Measurements from ENCODE around the gene GCSAML.
A peak's percentile ranks its signal among the peaks of the same experiment; 100 is the strongest.

Gene GCSAML

GRCh38 chr1:247576514-247576913, 27.6 kb downstream of the GCSAML start:
- Histone ChIP-seq H2AFZ (ENCODE audit: low read depth, low read length, severe bottlenecking) (no peak overlapping the region), H3K9ac (ENCODE audit: low read length) (no peak overlapping the region), H3K9me3 (ENCODE audit: insufficient read depth, low read length) (no peaks in the 10 kb centered on the region), H3K4me3 (ENCODE audit: insufficient read depth, low read length, poor library complexity, severe bottlenecking) (no peak overlapping the region), H3K27ac (ENCODE audit: low read depth, low read length) (no peak overlapping the region), H3K4me2 (ENCODE audit: low read depth, low read length, poor library complexity, severe bottlenecking) (no peak overlapping the region), H3F3A (ENCODE audit: insufficient read depth) (no peaks in the 10 kb centered on the region), H3K36me3 (ENCODE audit: low read length) (no peaks in the 10 kb centered on the region), H3K27me3 (ENCODE audit: low read length) (no peaks in the 10 kb centered on the region), H3K79me2 (ENCODE audit: insufficient read depth, low read length) (no peaks in the 10 kb centered on the region), H4K20me1 (ENCODE audit: low read depth, low read length) (no peaks in the 10 kb centered on the region), H3K9me2 (replicated peaks; ENCODE audit: insufficient read depth, low read length) (no peaks in the 10 kb centered on the region)
- TF ChIP-seq EZH2phosphoT487 (conservative IDR thresholded peaks at IDR 0.05; ENCODE audit: low read length) (no peak), CTCF (IDR thresholded peaks at IDR 0.05; ENCODE audit: insufficient read depth, low read length, poor library complexity, severe bottlenecking) (peak; percentile 46)

- Histone ChIP-seq H3K9me3 (ENCODE audit: insufficient read depth, low read length) (no peaks in the 10 kb centered on the region), H3K9ac (ENCODE audit: low read length) (no peak overlapping the region), H3F3A (ENCODE audit: insufficient read depth) (no peaks in the 10 kb centered on the region), H3K4me3 (ENCODE audit: insufficient read depth, low read length, poor library complexity, severe bottlenecking) (no peak overlapping the region), H4K20me1 (ENCODE audit: low read depth, low read length) (no peaks in the 10 kb centered on the region), H3K36me3 (ENCODE audit: low read length) (no peaks in the 10 kb centered on the region), H3K27me3 (ENCODE audit: low read length) (no peaks in the 10 kb centered on the region), H2AFZ (ENCODE audit: low read depth, low read length, severe bottlenecking) (no peak overlapping the region), H3K4me2 (ENCODE audit: low read depth, low read length, poor library complexity, severe bottlenecking) (no peak overlapping the region), H3K27ac (ENCODE audit: low read depth, low read length) (no peak overlapping the region), H3K9me2 (replicated peaks; ENCODE audit: insufficient read depth, low read length) (no peaks in the 10 kb centered on the region), H3K79me2 (ENCODE audit: insufficient read depth, low read length) (no peaks in the 10 kb centered on the region)
- no peak for TF ChIP-seq EZH2phosphoT487 (conservative IDR thresholded peaks at IDR 0.05; ENCODE audit: low read length)
- TF ChIP-seq CTCF (IDR thresholded peaks at IDR 0.05; ENCODE audit: insufficient read depth, low read length, poor library complexity, severe bottlenecking): no peak
Observed at GRCh38 chr1:247578946-247579460, 30.1 kb downstream of the GCSAML start.

- no peak within 1 kb of the TSS for H2AFZ ChIP-seq (ENCODE audit: low read depth, low read length, severe bottlenecking)
- no peak within 1 kb of the TSS for H3K4me2 ChIP-seq (ENCODE audit: low read depth, low read length, poor library complexity, severe bottlenecking)
- no peaks in the 10 kb centered on the region for H3K9me2 ChIP-seq (replicated peaks; ENCODE audit: insufficient read depth, low read length)
- H3K36me3 ChIP-seq (ENCODE audit: low read length): no peaks in the 10 kb centered on the region
- H3K27ac ChIP-seq (ENCODE audit: low read depth, low read length): no peak within 1 kb of the TSS
- H3K9ac ChIP-seq (ENCODE audit: low read length): no peak within 1 kb of the TSS
- no peaks in the 10 kb centered on the region for H3K79me2 ChIP-seq (ENCODE audit: insufficient read depth, low read length)
- H3K27me3 ChIP-seq (ENCODE audit: low read length): no peaks in the 10 kb centered on the region
- H3K4me3 ChIP-seq (ENCODE audit: insufficient read depth, low read length, poor library complexity, severe bottlenecking): no peak within 1 kb of the TSS
- no peaks in the 10 kb centered on the region for H3K9me3 ChIP-seq (ENCODE audit: insufficient read depth, low read length)
- no peak for TF ChIP-seq EZH2phosphoT487 (conservative IDR thresholded peaks at IDR 0.05; ENCODE audit: low read length)
- TF ChIP-seq CTCF (IDR thresholded peaks at IDR 0.05; ENCODE audit: insufficient read depth, low read length, poor library complexity, severe bottlenecking): no peak
- no peaks in the 10 kb centered on the region for H4K20me1 ChIP-seq (ENCODE audit: low read depth, low read length)
- H3F3A ChIP-seq (ENCODE audit: insufficient read depth): no peaks in the 10 kb centered on the region
Observed at GRCh38 chr1:247588060-247588459, 39.1 kb downstream of the GCSAML start, which contains the start of gene OR2G2. OR2G2 (plus strand) TSS chr1:247588360; CDS start chr1:247588360, 0 bp downstream.

Measured in SU-DHL-6 (cell line).